ENCODE data around the gene TNIK. TPM values are rescaled to one million over a fixed set of nuclear protein-coding genes. Genes with fewer than 3 reads are reported as not detected.

The TNIK gene
- 76.7 TPM for total RNA-seq

DNA sequence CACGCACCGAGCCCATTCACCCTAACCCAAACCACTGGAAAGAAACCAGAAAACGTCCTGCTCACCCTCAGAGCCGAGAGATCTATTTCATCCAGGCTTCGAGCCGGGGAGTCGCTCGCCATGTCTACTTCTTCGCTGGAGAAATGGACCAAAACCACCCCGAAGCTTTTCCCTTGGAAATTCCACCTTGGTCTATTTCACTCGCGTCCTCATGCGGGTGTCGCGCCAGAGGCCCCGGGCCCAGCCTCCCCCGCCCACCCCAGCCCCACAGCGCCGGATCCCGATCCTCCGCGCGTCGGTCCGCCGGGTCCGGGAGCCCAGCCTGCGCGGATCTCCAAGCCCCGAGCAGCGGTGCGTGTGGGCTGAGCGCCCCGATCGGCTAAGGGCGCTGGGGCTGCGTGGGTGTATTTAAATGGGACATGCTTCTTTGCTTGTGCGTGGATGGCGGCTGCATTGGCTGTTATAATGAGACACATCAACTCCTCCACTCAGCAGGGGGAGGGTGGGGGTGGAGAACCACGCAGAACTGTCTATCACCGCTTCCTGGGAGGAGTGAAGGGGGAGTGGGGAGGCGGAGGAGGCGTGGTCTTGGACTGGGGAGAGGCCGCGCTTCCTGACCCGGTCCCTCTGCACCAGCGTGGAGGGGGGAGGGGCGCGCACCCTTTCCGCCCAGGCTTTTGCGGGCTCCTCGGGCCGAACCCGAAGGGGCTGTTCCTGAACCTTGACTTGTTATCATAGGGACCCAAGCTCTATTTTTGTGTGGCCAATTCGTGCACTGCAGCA, at the start of gene TNIK:
TSS of gene TNIK (minus strand) at position 464 of the 783 bp plus-strand sequence. CDS start at position 122, 342 bp downstream.
- DNase-seq, result peak; percentile 96

DNA sequence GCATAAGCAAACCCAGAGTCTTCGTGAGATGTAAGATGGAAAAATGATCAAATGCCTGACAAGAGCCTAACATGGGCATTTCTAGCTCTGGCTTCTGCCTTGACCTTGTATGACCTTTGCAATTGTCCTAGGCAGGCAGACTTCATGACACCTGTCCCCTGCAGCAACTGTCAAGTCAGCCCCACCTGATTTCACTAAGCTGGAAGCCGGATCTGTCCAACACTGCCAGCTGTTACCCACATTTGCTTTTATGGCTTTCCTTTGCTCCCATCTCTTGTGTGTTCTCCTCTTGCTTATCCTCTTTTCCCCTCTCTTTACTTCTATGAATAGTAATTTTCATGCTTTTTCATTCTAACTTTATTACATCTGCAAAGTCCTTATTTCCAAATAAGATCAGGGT, 48.5 kb upstream of the TNIK start:
- no peak for DNase-seq

DNA sequence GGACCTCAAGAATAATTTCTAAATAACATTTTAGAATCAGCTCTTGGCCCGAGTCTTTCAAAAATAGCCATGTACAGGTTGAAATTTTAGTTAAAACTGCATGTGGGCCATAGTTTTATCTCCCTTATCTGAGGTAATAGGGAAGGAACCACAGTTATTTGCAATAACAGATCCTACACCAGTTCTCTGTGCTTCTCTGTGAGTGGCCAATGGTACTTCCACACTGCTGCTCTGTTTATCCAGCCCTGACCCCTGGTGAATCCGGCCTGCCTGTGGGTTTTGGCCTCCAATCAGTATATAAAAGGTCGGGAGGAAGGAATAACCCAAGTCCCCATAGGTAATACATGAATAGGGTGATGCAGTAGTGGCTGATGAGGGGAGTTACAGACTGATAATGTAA, 48.0 kb upstream of the TNIK start:
- DNase-seq, result no peak

DNA sequence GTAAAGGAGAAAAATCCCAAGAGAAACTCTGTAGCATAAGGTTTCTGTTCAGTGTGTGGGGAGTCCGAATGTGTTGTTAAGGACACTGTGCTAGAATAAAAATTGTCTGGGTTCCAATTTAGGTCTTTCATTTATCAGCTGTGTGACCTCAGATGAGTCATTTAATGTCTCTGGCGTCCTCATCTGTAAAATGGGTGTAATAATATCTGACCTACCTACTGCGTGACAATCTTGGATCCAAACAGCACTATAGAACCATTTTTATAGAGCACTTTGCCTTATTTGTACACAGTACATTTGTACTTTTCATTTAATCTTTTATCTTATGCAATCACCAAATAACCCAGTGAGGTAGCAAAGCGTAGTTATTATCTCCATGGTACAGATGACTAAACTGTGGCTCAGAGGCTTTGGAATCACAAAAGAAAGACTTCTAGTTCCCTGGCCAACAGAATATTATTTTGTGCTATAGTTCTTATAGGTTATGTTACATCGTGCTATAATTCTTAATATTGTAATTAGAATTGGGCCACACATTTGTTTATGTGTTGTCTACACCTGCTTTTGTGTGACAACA, 46.6 kb upstream of the TNIK start:
- no peak for DNase-seq

DNA sequence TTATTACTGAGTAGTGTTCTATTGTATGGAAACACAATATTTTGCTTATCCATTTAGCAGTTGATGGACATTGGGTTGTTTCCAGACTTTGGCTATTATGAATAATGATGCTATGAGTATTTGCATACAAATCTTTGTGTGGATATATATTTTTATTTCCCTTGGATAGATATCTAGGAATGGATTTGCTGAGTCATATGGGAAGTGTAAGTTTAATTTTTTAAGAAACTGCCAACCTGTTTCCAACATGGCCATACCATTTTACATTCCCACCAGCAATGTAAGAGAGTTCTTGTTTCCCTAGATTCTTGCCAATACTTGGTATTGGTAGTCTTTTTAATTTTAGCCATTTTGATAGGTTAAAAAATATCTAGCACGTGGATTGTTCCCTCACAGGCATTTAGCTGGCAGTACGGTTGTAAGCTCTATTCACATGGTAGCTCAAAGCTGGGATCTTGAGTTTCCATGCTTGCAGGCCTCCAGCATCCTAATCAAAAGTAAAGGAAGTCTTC, 45.7 kb upstream of the TNIK start:
- no peak for DNase-seq

DNA sequence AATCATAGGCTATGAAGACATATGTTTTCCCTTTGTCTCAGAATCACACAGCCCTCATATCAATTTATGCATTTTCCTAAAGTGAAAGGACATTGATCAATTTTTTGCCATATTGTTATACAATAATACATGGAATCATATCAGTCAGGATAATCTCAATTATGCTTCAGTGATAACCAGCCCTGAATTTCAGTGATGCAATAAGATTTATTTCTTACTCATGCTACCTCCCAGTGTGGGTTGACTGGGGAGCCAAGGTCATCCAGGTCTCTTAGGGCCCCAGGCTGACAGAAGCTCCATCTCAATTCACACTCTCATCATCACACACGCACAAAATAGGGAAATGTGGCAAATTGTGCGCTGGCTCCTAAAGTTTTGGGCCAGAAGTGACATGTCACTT, 44.2 kb upstream of the TNIK start:
- DNase-seq, result no peak

DNA sequence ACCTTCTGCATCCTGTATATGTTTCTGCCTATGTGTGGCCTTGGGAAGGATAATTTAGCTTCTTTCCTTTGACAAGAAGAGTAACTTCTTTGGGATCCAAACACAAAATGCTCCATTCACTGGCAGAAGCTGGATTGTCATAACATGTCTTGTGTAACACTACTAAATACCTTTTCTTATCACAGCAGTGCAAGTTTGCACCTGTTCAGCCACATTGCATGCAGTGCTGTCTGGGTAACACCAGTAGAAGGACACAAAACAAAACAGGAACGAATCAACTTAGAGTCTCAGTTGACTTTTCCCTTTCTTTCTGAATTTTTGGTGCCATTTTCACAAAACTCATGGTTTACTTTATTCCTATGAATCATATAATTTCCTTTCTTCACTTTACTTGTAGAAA, 43.6 kb upstream of the TNIK start:
- DNase-seq, result no peak

DNA sequence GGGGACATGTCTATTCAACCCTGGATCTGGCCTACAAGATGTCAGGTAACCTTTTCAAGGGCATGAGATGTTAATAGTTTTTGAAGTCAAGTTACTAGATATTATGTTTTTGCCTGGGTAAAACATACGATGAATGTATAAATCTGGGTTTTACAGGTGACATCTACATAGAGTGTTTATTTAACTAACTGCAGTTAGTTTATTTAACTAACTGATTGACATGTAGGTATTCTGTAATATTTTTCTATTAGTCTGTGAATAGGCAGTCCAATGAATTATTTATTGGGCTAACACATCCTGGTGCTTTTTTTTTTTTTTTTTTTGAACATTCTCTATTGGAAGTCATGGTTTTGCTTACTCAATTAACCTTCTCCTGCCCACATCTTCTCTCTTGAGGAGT, 38.7 kb upstream of the TNIK start:
- no peak for DNase-seq

DNA sequence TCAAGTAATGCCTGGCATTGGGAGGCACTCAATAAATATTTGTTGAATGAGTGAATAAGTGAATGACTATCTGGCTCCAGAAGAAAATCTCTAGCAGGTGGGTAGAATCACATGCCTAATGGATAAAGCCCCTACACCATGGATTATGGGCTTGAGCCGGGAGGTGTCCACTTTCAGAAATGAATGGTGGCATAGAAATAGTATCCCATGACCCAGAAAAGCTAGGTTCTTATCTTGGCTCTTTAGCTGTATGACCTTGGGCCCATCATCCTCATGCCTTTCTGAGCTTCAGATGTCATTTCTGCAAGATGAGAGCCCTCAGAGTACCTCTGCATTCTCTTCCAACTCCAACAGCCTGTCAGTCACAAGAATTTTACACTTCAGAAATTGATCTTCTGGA, 37.3 kb upstream of the TNIK start:
- DNase-seq, result no peak

DNA sequence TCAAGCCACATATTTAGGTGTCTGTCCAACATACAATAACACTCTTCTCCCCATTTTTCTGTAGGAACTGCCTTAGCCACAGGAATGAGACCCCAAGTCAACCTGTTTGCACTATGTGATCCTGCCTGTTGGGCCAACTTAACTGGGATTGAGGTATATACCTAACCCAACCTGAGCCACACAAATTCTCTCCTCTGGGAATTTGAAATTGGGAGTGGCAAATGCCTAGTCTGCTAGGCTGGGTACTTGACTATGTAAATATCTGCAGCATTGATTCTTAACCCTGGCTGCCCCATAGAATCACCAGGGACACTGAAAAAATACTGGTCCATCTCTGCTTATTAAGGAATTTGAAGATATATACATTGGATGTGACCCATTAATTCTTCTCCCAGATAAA, 35.2 kb upstream of the TNIK start:
- DNase-seq, result no peak

DNA sequence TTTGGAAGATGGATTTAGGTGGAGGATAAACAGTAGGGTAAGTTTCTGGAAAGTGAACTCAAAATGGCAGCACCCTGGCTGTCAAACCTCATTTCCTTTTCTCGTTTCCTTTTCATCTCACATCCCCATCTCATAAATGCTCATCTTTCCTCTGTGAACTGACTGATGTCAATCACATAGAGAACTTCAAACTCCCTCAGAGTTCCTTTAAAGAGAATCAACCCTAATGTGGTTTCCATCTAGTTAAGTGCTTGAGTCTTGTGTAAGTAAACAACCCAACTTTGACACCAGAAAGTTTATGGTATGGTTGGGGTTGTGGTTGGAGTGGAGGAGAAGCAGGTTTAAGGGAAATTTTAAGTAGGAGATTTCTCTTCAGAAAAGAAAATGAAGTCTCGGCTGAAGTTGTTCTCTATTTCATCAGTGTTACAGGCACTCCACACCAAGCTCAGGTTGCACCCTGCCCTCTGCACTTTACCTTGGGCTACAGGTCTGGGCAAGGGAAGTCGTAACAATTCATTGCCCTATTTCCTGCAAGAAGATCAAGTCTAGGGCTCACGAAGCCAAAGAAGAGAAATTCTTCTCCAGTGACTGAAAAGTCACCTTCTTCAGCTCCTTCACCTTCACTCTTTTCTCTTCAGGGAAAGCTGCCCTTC, 34.4 kb upstream of the TNIK start:
- no peak for DNase-seq

DNA sequence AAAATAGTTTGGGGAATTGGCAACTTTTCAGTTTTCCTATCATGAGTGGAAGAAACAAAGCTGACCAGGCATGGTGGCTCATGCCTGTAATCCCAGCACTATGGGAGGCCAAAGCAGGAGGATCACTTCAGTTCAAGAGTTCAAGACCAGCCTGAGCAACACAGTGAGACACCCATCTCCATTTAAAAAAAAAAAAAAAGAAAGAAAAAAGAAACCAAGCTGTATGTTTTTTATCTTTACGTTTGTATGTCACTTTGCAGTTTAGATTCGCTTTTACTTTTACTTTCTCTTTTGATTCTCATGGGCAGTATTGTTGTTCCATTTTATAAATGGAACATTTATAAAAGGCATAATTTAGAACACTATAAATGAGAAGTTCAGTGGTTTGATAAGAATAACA, 31.2 kb upstream of the TNIK start:
- no peak for DNase-seq

DNA sequence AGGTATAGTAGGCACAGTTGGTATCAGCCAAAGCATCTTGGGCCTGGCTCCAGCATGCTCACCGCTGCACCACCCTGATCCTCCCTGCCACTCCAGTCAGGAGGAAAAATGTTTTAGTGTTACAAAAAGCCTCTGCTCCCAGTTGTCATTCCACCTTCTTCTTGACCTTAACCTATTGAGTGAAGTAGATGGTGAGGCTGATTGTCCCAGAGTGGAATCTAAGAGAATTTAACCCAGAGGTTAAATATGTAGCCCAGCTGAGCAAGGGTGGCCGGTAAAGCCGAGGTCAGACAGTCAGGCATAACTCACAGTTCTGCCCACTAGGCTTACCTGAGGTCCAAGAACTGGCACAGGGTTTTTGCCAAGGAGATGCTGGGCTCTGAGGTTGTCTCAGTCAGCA, 30.7 kb upstream of the TNIK start:
- DNase-seq, result no peak

DNA sequence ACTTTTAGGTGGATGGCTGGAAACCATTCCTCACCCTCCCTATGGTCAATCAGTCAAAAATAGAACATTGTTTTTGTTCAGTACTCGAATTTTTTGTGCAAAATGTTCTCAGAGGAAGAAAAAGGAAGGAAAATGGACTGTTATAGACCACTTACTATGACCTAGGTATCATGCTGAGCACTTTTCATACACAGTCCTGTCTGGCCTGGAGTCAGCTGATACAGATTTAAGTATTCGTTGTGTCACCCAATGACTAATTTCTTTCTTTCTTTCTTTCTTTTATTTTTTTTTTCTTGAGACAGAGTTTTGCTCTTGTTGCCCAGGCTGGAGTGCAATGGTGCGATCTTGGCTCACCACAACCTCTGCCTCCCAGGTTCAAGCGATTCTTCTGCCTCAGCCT, 29.1 kb upstream of the TNIK start:
- DNase-seq, result no peak

DNA sequence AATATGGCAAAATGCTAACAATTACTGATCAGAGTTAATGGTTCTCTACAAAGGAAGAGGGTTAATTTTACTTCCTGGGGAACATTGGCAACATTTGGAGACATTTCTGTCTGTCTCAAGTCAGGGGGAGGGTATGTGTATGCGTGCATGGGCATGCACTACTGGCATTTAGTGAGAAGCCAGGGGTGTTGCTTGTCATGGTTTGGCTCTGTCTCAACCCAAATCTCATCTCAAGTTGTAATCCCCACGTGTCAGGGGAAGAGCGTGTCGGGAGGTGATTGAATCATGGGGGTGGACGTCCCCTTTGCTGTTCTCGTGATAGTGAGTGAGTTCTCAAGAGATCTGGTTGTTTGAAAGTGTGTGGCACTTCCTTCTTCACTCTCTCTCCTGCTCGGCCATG, 28.3 kb upstream of the TNIK start:
- DNase-seq, result no peak

DNA sequence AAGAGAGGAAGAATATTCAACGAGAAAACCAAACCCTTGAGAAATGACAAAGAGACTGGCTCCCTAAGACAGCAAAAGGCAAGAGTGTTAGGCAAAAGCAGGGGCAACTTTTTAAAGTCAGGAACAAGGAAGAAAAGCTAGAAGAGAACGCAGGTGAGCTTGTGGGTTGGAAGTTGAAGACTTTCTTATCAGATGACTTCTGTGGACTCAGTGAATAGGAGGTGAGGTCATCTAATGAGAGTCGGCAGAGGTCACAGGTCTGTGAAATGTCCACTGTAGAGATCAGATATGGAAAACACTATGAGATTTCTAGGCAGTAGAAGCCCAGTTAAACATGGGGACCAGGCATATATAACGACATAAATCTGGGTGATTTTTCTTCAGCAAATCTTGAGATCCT, 27.2 kb upstream of the TNIK start:
- no peak for DNase-seq

DNA sequence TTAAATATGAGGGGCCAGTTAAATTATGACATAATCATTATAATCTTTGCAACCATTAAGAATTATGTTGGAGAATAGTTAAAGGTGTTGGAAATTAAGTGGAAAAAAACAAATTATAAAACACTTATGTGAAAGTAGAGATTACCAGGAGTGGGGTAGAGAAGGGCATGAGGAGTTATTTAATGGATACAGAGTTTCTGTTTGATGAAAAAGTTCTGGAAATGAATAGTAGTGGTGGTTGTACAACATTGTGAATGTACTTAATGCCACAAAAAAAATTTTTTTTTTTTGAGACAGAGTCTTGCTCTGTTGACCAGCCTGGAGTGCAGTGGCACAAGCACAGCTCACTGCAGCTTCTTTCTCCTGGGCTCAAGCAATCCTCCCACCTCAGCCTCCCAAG, 25.1 kb upstream of the TNIK start:
- no peak for DNase-seq

DNA sequence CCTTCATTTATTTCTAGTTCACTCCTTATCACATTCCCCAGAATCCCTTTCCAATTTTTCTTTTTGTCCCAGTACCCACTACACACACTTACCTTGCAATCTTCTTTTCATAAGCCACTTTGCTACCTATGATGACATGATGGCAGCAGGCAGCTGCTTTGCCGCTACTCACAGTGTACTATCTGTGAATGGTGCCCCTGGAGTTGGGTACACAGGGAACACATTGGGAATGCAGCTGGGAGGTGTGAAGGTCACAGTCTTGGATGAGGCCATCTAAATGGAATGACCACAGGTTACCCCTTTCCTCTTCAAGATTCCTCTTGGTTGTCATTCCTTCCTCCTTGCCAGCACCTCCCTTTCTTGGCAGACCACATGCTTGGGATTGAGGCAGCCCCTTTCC, 20.8 kb upstream of the TNIK start:
- DNase-seq, result no peak

DNA sequence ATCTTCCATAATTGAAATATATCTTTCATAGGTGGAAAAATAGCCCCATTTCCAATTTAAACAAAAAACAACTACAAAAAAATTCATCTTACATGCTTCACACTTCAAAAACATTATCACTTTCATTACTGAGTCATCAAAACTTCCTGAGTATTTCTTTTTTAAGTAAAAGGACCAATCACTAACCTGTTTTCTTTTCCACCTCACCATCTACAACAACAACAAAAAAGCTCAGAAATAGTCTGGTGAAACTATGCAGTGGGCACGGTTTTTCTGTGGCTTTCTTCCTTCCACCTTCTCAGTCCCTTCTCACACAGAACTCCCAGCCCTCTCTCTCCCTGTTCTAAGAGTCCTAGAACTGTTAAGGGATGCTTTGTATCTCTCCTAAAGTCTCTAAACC, 20.3 kb upstream of the TNIK start:
- DNase-seq, result no peak

DNA sequence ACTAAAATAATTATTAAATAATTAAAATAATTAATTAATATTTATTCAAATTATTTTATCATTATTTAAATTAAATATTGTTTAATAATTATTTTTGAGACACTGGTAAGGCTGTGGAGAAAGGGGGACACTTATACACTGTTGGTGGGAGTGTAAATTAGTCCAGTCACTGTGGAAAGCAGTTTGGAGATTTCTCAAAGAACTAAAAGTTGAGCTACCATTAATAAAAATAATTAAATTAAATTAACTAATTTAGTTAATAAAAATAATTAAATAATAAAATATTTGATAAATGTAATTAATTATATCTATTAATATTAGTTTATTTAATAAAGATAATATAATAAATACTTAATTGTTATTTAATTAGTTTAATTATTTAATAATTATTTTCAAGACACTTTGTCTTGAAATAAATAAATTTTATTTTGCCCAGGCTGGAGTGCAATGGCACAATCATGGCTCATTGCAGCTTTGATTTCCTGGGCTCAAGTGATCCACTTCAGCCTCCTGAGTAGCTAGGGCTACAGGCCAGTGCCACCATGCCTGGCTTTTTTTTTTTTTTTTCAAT, 16.4 kb upstream of the TNIK start:
- no peak for DNase-seq

DNA sequence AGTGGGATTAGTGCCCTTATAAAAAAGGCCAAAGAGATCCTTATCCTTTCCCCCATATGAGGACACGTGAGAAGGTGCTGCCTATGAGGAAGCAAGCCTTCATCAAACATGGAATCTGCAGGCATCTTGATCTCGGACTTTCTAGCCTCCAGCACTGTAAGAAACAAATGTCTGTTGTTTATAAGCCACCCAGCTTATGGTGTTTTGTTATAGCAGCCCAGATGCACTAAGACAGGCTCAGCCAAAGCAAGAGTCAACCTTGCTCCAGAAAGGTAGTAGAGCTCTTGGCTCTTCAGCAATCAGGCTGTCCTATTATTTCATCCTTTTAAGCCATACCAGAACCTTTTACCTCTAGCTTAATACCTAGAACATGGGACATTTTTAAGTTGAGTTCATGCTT, 12.3 kb upstream of the TNIK start:
- DNase-seq, result no peak

DNA sequence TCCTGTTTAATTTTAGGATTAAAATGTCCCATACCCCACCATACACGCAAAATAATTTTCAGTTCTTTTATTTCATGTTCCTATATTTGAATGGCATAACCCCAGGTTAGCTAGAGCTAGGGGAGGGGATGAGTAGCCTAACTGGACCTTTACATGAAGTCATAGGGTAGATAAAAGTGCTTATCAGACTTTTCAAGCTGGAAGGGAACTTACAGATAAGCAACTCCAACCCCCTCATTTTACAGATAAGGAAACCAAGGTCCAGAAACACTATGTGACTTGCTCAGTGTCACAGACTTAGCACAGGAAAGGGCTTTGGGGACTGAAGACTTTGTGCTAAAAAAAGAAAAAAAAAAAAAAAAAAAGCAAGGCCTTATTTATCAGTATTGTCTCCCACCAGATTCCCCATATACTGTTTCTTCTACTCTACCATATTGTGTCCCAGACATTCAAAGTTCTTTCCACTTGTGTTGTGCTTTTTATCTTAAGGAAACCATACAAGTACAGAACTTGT, 10.6 kb upstream of the TNIK start:
- DNase-seq, result no peak

DNA sequence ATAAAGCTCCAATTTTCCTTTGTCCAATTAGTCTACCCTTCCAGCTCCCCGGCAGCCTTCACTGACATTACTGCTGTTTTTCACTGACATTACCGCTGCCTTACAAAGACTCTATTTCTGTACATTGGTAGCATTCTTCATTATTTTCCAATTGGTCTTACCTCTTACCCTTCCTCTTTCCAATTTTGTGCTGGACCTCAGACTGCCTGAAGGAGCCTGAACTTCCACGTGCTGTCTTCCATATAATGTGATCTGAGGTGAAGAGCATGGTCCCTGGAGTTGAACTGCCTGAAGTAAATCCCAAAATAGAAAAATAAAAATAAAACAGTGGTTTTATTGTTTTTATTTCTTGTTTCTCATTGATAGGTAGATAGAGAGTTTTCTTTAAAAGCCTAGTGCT, 9.2 kb upstream of the TNIK start:
- DNase-seq, result no peak
